GM19463 (cell line): ENCODE results near the gene CSTPP1.
"Not testable (repeated sequence)": the region's sequence is repeated elsewhere in the genome, so short reads cannot be mapped to it uniquely, and the experiment has no call there.

Experiments used
- ATAC-seq: cut with Tn5 transposase; IDR thresholded peaks from one replicate; pipeline ENCODE4 v1.9.1; 2021; ENCODE audit warnings: mild to moderate bottlenecking, moderate library complexity; ENCODE audit not compliant: unreplicated experiment

Gene CSTPP1

DNA sequence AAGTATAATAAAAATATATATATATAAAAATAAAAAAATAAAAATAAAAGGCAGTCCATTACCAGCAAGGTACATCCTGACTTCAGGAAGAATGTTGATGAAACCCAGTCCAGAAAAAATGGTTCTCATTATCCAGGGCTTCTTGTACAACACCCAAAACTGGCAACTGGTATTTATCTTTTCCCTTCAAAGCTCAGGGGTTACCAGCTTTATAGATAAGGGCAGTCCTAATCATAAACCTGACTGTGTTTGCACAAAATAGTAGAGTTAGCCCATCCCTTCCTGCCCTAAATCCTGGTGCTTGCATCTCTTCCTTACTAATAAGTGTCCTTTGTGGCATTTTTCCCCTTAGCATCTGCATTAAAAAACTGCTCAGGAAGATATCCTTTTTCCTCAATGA, 97.5 kb downstream of the CSTPP1 start:
- no peak for ATAC-seq

DNA sequence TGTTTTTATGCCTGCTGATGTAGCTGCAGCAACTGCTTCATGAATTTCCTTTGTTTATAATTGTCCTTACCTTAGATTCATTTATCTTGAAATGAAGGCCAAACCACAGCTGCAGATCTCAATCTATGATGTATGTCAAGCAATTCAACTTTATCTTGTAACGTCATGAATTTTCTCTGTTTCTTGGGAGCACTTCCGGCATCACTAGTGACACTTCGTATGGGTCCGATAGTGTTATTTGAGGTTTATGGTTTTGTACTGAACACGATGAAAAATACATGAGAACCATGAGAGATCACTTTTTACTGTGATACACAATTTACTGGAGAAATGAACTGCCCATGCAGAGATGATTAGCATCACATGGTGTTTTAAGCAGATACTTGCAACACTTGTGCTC, 98.5 kb downstream of the CSTPP1 start:
- no peak for ATAC-seq

DNA sequence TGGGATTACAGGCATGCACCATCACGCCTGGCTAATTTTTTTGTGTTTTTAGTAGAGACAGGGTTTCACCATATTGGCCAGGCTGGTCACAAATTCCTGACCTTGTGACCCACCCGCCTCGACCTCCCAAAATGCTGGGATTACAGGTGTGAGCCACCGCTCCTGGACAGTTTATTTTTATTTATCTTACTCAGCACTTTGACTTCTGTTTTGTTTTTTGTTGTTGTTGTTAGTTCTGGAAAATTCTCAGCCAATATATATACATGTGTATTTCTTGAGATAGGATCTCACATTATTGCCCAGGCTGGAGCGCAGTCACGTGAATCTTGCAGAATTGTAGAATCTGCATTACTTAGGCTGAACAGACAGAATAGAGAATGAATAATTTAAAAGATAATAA, 107.6 kb downstream of the CSTPP1 start:
- ATAC-seq, result no peak

- ATAC-seq, result no peak
These were observed 111.4 kb downstream of the CSTPP1 start for GRCh38 chr11:47047972-47048371.

GRCh38 chr11:47050284-47050683, 113.7 kb downstream of the CSTPP1 start:
- ATAC-seq, result no peak

GRCh38 chr11:47051217-47051616, 114.7 kb downstream of the CSTPP1 start:
- ATAC-seq, result no peak

GRCh38 chr11:47052165-47052564, 115.6 kb downstream of the CSTPP1 start:
- no peak for ATAC-seq

- ATAC-seq, result no peak
These were observed 116.0 kb downstream of the CSTPP1 start for GRCh38 chr11:47052576-47052975.

DNA sequence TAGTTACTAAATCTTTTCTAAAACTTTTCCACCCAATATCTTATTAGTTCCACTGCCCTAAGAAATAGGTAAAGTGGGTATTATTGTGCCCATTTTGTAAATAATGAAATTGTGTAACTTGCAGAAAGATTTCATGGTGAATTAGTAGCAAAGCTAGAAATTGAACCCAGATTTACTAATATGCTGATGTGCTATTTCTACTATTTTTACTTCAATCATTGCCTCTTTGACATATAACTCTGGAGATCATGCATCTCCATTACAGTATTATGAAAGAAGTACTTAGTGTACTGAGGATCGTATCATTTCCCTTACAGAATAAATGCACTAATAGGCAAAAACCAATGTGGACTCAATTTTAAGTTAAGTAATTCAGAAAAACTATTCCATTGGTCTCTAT, 119.0 kb downstream of the CSTPP1 start:
- ATAC-seq, result no peak

DNA sequence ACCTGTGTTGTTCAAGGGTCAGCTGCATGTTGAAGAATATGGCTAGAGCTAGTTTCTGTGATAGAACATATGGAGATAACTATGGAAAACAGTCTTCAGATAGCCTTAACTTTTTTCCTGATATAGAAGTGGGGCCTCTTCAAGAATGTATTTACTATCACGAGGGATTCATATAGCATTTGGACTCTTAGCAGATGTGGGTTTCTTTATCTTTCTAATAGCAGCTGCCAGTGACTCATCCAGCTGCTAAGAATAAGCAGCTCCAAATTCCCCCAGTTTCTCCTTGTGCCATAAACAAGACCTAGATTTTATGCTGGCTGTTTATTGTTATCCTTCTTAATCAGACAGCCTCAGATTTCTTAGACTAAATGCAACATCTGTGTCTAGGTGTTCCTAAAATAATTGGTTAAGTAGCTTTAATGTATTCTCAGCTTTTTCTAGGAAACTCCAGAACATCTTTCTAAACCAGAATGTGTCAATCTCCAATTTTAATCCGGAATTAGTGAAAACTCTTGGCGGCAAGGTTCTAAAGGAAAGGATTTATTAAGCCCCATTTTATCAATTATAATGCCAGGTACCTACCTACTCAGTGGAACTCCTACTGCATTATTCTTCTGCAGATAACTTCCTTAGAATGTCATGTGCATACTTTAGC, 119.8 kb downstream of the CSTPP1 start:
- ATAC-seq, result no peak

GRCh38 chr11:47057365-47057764, 120.8 kb downstream of the CSTPP1 start:
- no peak for ATAC-seq

GRCh38 chr11:47060807-47061206, 124.2 kb downstream of the CSTPP1 start:
- ATAC-seq, result no peak

DNA sequence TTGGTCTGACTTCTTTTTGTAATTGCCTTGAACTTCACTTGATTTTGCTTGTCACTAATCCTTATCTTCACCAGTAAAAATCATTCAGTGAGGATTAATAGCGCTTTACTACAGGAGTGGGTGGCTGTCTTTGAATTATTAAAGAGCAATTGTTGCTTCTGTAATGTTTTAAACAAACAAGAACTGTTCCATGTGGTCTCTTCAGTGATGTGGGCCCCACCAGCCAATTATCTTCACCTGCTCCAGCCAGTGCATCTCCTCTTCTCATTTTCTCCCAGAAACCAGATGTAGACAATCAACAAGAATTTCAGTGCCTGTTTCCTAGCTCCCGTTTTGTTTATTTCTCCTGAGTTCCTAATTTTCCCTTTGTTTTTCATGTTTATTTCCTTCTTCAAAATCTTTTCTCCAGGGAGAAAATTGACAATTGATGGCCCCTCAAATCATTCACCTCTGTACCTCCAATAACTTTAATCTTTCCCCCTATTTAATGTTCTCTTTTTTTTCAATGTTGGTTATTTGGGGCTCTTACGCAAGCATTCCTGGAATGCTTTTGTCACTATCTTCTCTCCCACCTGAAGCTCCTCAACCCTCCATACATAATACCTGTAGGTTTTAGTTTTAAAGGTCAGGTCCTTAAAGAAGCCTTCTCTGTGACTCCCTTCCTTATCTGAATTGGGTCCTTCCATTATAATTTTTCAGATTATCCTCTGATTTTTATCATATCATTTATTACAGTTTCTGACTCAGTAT, 125.0 kb downstream of the CSTPP1 start:
- ATAC-seq, result no peak

- no peak for ATAC-seq
These were observed 126.2 kb downstream of the CSTPP1 start for GRCh38 chr11:47062736-47063135.

GRCh38 chr11:47067401-47067800, 130.8 kb downstream of the CSTPP1 start:
- no peak for ATAC-seq

- no peak for ATAC-seq
These were observed 134.2 kb downstream of the CSTPP1 start for GRCh38 chr11:47070769-47071168.

DNA sequence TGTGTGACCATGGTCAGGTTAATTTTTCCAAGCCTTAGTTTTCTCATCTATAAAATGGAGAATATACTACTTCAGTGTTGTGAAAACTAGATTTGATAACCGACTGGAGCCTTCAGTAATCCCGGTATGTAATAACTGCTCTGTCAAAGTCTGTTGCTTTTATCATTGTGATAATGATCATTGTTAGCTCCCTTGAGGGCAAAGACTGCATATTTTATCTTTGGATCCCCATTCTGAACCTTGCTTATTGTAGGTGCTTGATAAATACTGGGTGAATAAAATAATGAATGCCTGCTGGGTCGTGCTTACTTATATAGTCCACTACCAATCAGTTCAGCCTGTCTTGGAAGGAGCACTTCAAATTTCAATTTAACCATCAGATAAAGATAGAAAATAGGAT, 134.8 kb downstream of the CSTPP1 start:
- no peak for ATAC-seq

DNA sequence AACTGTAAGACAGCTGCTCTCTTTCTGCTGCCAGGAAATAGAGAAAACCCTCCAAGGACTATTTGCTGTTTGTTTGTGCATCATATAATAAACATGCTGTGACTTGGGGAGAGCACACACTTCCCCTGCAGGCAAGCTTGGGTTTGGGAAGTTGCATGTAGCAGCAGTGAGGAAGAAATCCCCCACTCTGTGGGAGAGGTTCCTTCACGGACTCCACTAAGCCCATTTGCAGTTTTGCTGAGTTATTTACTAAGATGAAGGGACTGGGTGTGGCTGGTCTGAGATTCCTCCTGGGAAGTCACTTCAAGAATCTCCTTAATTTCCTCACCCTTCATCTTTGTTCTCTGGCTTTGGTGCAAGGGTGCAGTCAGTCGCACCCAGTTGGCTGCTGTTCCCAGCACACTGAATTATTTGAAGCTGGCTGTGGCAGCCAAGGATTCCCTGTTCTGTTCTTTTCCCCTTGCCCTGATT, 135.3 kb downstream of the CSTPP1 start:
- no peak for ATAC-seq

DNA sequence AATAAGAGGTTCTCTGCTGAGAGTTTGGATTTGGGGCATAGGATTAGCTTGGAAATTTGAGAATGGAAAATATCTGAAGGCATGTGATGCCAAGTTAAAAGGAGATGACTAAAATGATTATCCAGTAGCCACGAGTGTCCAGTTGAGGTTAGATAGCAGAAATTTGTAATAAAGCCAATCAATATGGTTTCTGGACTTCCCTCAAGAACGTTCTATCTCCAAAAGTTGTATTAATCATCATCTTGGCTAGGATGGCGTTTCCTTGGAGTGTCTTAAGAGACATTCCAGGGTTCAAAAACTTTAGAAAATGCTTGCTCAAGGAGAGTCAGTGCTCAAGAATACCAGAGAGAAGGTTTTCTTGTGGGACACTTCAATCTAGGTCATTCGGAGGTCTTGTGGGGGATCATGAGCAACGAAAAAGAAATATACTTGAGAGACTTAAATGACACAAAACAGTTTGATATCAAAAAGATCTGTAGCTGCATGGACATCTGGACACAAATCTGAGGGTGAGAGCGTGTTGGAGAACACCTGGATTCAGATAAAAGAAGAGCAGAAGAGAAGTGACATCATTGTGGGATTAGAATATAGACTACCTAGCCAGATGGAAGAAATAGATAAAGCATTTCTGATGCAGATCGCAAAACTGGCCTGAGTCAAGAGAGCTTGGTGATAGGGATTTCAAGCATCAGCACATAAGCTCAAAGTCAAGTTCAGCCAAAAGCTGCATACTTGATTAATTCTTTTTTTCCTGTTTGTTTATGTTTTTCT, 142.4 kb downstream of the CSTPP1 start:
- ATAC-seq, result no peak

DNA sequence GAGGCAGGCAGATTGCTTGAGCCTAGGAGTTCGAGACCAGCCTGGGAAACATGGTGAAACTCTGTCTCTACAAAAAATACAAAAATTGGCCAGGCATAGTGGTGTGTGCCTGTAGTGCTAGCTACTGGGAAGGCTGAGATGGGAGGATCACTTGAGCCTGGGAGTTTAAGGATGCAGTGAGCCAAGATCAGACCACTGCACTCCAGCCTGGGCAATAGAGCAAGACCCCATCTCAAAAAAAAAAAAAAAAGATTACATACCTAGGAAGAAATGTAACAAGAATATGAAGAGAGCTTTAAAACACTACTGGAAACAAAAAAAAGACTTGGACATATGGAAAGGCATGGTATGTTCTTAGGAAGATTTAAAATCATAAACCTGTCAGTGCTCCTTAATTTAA, 144.2 kb downstream of the CSTPP1 start:
- not testable (repeated sequence) for ATAC-seq

DNA sequence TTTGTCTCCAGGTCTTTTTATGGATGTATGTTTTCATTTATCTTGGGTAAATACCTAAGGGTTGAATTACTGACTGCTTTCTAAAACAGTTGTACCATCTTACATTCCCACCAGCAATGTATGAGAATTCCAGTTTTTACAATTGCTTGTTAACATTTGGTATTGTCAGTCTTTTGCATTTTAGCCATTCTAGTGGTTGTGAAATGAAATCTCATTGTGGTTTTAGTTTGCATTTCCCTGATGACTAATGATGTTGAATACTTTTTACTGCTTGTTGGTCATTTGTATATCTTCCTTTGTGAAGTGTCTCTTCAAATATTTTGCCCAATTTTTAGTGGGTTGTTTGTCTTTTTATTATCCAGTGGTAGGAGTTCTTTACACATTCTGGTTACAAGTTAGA, 147.4 kb downstream of the CSTPP1 start:
- ATAC-seq, result no peak

DNA sequence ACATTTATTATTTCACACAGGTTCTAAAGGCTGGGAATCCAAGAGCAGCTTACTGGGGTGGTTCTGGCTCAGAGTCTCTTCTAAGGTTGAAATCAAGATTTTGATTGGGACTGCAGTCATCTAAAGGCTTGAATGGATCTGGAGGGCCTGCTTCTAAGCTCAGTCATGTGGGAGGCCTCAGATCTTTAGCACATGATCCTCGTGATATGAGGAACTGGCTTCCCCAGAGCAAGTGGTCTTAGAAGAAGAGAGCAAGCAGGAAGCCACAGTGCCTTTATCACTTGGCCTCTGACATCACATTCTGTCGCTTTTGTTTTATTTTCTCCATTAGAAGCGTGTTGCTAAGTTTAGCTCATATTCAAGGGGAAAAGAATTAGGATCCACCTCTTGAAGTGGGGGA, 151.2 kb downstream of the CSTPP1 start:
- ATAC-seq, result no peak
